ENCODE measurements around the gene DCBLD1. TPM values are rescaled to one million over a fixed set of nuclear protein-coding genes. Genes with fewer than 3 reads are reported as not detected.
A peak's percentile ranks its signal among the peaks of the same experiment; 100 is the strongest.

DCBLD1 gene
- total RNA-seq, 4 donors from 2014 or later, result 19.8 to 35.0 (median 27.8) TPM

GRCh38 chr6:117483645-117484016 lies 1.2 kb downstream of the DCBLD1 start:
- Histone ChIP-seq H3K36me3 (no peaks in the 10 kb centered on the region), H3K27me3 (no peaks in the 10 kb centered on the region), H3K9me3 (no peaks in the 10 kb centered on the region), H3K4me3 (peak overlapping the region; percentile 54 to 86 (median 72)), H3K27ac (peak overlapping the region; percentile 73 to 93 (median 88)), H3K4me1 (peaks cover 0 to 13% (median 4%) of the 10 kb centered on the region in 4 donors)
- TF ChIP-seq CTCF (IDR thresholded peaks at IDR 0.05) (no peak), POLR2A (IDR thresholded peaks at IDR 0.05) (no peak)
- DNase-seq, result no peak

DNA sequence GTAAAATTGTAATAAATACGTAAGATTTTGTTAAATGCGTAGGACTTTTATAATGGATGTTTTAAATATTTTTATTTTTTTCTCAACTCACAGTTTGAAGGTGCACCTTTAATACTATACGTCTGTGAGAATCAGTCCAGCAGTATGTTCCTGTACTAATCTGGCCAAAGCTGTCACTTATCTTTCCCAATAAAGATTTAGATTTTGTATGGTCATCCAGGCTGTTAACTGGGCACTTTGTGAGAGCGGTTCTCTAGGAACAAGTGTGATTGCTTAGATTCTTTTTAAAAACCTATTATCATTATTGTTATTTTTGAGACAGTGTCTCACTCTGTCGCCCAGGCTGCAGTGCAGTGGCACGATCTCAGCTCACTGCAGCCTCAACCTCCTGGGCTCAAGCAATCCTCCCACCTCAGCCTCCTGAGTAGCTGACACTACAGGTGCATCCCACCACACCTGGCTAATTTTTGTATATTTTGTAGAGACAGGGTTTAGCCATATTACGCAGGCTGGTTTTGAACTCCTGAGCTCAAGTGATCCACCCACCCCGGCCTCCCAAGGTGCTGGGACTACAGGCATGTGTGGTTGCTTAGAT lies 1.7 kb downstream of the DCBLD1 start:
- Histone ChIP-seq H3K27me3 (no peaks in the 10 kb centered on the region), H3K4me1 (peaks cover 0 to 12% (median 4%) of the 10 kb centered on the region in 4 donors), H3K4me3 (peak overlapping the region in 3 of 4 donors; percentile 54 to 86 (median 68)), H3K9me3 (no peaks in the 10 kb centered on the region), H3K36me3 (no peaks in the 10 kb centered on the region), H3K27ac (peak overlapping the region in 3 of 4 donors; percentile 84 to 93 (median 93))
- no peak for DNase-seq
- no peak for TF ChIP-seq CTCF (IDR thresholded peaks at IDR 0.05)
- no peak for TF ChIP-seq POLR2A (IDR thresholded peaks at IDR 0.05)

GRCh38 chr6:117485433-117485832 lies 3.0 kb downstream of the DCBLD1 start:
- Histone ChIP-seq H3K4me3 (peak overlapping the region in 1 of 4 donors; percentile 4), H3K36me3 (no peaks in the 10 kb centered on the region), H3K27ac (no peak overlapping the region), H3K4me1 (peaks cover 0 to 12% (median 4%) of the 10 kb centered on the region in 4 donors), H3K9me3 (no peaks in the 10 kb centered on the region), H3K27me3 (no peaks in the 10 kb centered on the region)
- no peak for DNase-seq
- TF ChIP-seq POLR2A (IDR thresholded peaks at IDR 0.05), result no peak
- no peak for TF ChIP-seq CTCF (IDR thresholded peaks at IDR 0.05)

DNA sequence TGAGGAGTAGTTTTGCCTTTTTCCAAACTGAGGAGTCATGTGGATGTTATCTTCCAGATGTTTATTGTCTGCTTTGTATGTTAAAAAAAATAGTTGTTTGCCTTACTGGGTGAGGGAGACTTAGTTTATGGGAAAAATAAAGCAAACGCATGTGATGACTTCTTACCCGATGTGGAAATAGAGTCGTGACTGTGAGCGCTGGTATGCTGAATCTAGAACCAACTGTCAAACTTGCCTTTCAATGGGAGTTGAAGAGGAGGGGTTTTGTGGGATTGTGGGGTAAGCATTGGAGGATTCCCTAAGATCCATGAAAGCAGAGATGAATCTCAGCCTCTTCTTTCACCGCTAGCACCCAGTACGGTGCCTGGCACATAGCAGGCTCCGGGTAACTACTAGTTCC lies 5.3 kb downstream of the DCBLD1 start:
- peaks cover 0 to 4% (median 1%) of the 10 kb centered on the region in 4 donors for H3K4me1 ChIP-seq
- H3K36me3 ChIP-seq, result no peaks in the 10 kb centered on the region
- TF ChIP-seq POLR2A (IDR thresholded peaks at IDR 0.05) (no peak), CTCF (IDR thresholded peaks at IDR 0.05) (no peak)
- H3K4me3 ChIP-seq, result no peak overlapping the region
- H3K27ac ChIP-seq, result peak overlapping the region in 2 of 4 donors; percentile 45 to 46
- DNase-seq, result no peak
- no peaks in the 10 kb centered on the region for H3K27me3 ChIP-seq
- H3K9me3 ChIP-seq, result no peaks in the 10 kb centered on the region

GRCh38 chr6:117489003-117489402 lies 6.5 kb downstream of the DCBLD1 start:
- Histone ChIP-seq H3K4me3 (no peak overlapping the region), H3K27ac (no peak overlapping the region), H3K4me1 (peaks cover 0 to 3% (median 0%) of the 10 kb centered on the region in 4 donors), H3K36me3 (no peaks in the 10 kb centered on the region), H3K9me3 (no peaks in the 10 kb centered on the region), H3K27me3 (no peaks in the 10 kb centered on the region)
- TF ChIP-seq POLR2A (IDR thresholded peaks at IDR 0.05) (no peak), CTCF (IDR thresholded peaks at IDR 0.05) (no peak)
- DNase-seq, result no peak

Measured in Peyer's patch (tissue), 4 donors.